ENCODE data around the gene CDK5RAP2.

- no peak for TF ChIP-seq POLR2A (IDR thresholded peaks at IDR 0.05)
- no peak for TF ChIP-seq CTCF (IDR thresholded peaks at IDR 0.05)
Measured at GRCh38 chr9:120625222-120625621, 45.3 kb upstream of the CDK5RAP2 start.

Measured in sigmoid colon (tissue), 3 donors.